NT2/D1 (cell line): Measurements from ENCODE around the gene XNDC1N.

Experiments used
- SUZ12 ChIP-seq: IDR thresholded peaks from 2 replicates; pipeline ENCODE4 v1.6.1; 2011; ENCODE audit not compliant: insufficient read length, insufficient read depth; ENCODE audit errors: extremely low read depth
- YY1 ChIP-seq: IDR thresholded peaks from 2 replicates; pipeline ENCODE4 v1.6.1; 2011; ENCODE audit not compliant: insufficient read length, insufficient read depth
- ZNF274 ChIP-seq: IDR thresholded peaks from 2 replicates; pipeline ENCODE4 v1.6.1; 2011; ENCODE audit warnings: mild to moderate bottlenecking, low read depth, low read length

DNA sequence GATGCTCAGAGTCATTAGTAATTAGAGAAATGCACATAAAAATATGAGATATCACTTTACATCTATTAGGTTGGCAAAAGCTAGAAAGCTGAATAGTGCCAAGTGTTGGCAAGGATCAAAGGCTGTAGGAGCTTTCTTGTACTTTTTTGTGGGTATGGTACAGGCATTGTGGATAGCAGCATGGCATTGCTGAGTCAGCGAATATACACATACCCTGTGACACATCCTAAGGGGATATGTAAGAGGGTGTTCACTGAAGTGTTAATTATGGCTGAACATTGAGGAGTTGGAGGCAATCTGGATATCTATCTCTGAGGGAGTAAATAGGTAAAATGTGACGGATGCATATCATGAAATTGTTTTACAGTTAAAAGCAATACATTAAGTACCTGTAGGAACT lies 43.3 kb upstream of the XNDC1N start:
- TF ChIP-seq SUZ12 (no peak), ZNF274 (no peak), YY1 (no peak)
